PC-9 (cell line): ENCODE measurements around the gene POU2AF1.

Experiments
- CTCF ChIP-seq: fragments of 200-600 bp; sonication (generic); conservative IDR thresholded peaks from 2 replicates; pipeline ENCODE4 v1.6.1; 2017; ENCODE audit warnings: mixed run types, antibody characterized with exemption, mild to moderate bottlenecking, moderate library complexity
- EZH2 ChIP-seq: fragments of 200-600 bp; sonication (generic); IDR thresholded peaks from 2 replicates; pipeline ENCODE4 v1.8.0; 2017; ENCODE audit warnings: antibody characterized with exemption, low read depth

- no peak for TF ChIP-seq CTCF
- TF ChIP-seq EZH2: no peak
Measured at GRCh38 chr11:111310088-111310487, 69.0 kb downstream of the POU2AF1 start.
